HCT116 (cell line): ENCODE results near the gene NCKAP5. TPM values are rescaled to one million over a fixed set of nuclear protein-coding genes. Genes with fewer than 3 reads are reported as not detected.

Experiments used
- ATAC-seq: fragments of 200-7000 bp; cut with Tn5 transposase; 2 replicates; pipeline ENCODE4 v1.9.1; 2020; ENCODE audit warnings: mild to moderate bottlenecking, moderate library complexity
- BruUV-seq: library from RNA; stranded (reverse); fragments of 400-500 nt; replicated peaks from 2 replicates; lab custom pipeline; 2021; lab: Mats Ljungman, UMichigan
- CTCF ChIA-PET: fragments of 300-600 bp; sonication (Branson Sonifier 250); formaldehyde crosslinking; loops from one replicate; lab custom pipeline; 2021; ENCODE audit warnings: antibody characterized with exemption; lab: Charles Lee
- POLR2A ChIA-PET: fragments of 300-600, 350-600 bp; sonication (Branson Sonifier 250); formaldehyde crosslinking; loops from one replicate; lab custom pipeline; 2021; ENCODE audit warnings: antibody characterized with exemption; lab: Charles Lee
- RAD21 ChIA-PET, 2 experiments: fragments of 300-600 bp; sonication (Branson Sonifier 250); formaldehyde crosslinking; loops; one replicate each; lab custom pipeline; 2023; ENCODE audit warnings: low total read pairs in 2 of 2; ENCODE audit not compliant: uncharacterized antibody in 2 of 2, unreplicated experiment in 2 of 2, low non-redundant PET in 1 of 2; lab: Charles Lee
- DNase-seq: peaks from one replicate; pipeline ENCODE4 v3.0.0-alpha.2; 2010; ENCODE audit warnings: low read depth, low spot score
- H2AFZ ChIP-seq: fragments of 200-600 bp; shearing (Covaris generic), sonication (generic); 2 replicates; pipeline ENCODE4 v1.6.1; 2017; ENCODE audit warnings: low read depth, mixed run types, mixed read lengths, antibody characterized with exemption, low read length; ENCODE audit not compliant: poor library complexity, severe bottlenecking
- H3K27ac ChIP-seq: 2 replicates; pipeline ENCODE4 v1.5.1; 2012; ENCODE audit warnings: low read depth, low read length
- H3K27me3 ChIP-seq: fragments of 200-600 bp; sonication (generic); 2 replicates; pipeline ENCODE4 v1.6.1; 2016; ENCODE audit warnings: mixed run types, low read length, mixed read lengths; ENCODE audit not compliant: insufficient read depth
- H3K36me3 ChIP-seq, 2 experiments: fragments of 200-500 bp in 1 of 2; fragments of 200-600 bp in 1 of 2; sonication (Bioruptor generic) in 1 of 2; sonication (generic) in 1 of 2; 2 replicates each; pipeline versions ENCODE4 v1.5.1 to v1.6.1; 2014 to 2016; ENCODE audit warnings: low read length in 2 of 2, inconsistent platforms in 1 of 2, mixed read lengths in 1 of 2, mixed run types in 1 of 2; ENCODE audit not compliant: insufficient read depth in 2 of 2, control insufficient read depth in 1 of 2
- H3K4me1 ChIP-seq, 2 experiments: fragments of 200-600 bp in 1 of 2; sonication (generic) in 1 of 2; 2 replicates each; pipeline versions ENCODE4 v1.5.1 to v1.6.1; 2012 to 2017; ENCODE audit warnings: low read length in 2 of 2, inconsistent platforms in 1 of 2, mild to moderate bottlenecking in 1 of 2, mixed read lengths in 1 of 2, mixed run types in 1 of 2, moderate library complexity in 1 of 2; ENCODE audit not compliant: insufficient read depth in 2 of 2, control insufficient read depth in 1 of 2
- H3K4me2 ChIP-seq: fragments of 200-600 bp; sonication (generic); 2 replicates; pipeline ENCODE4 v1.6.1; 2017; ENCODE audit warnings: mixed run types, low read length, mixed read lengths
- H3K4me3 ChIP-seq, 2 experiments: fragments of 200-600 bp in 1 of 2; sonication (generic) in 1 of 2; replicated peaks in 1 of 2; 2 replicates each; pipeline ENCODE4 v1.5.1; 2011 to 2016; ENCODE audit warnings: low read length in 2 of 2, control low read depth in 1 of 2, low read depth in 1 of 2, mild to moderate bottlenecking in 1 of 2, mixed read lengths in 1 of 2, mixed run types in 1 of 2
- H3K79me2 ChIP-seq: fragments of 200-600 bp; sonication (generic); 2 replicates; pipeline ENCODE4 v1.6.1; 2017; ENCODE audit warnings: mild to moderate bottlenecking, mixed run types, low read length, moderate library complexity, mixed read lengths; ENCODE audit not compliant: insufficient read depth
- H3K9ac ChIP-seq: fragments of 200-600 bp; sonication (generic); 2 replicates; pipeline ENCODE4 v1.6.1; 2016; ENCODE audit warnings: low read length, mixed read lengths
- H3K9me2 ChIP-seq: fragments of 200-600 bp; sonication (generic), shearing (Covaris generic); 2 replicates; pipeline ENCODE4 v1.6.1; 2017; ENCODE audit warnings: mixed run types, mild to moderate bottlenecking, moderate library complexity; ENCODE audit not compliant: insufficient read depth
- H3K9me3 ChIP-seq, 2 experiments: fragments of 200-500 bp in 1 of 2; fragments of 200-600 bp in 1 of 2; sonication (Bioruptor generic) in 1 of 2; sonication (generic) in 1 of 2; 2 replicates each; pipeline ENCODE4 v1.6.1; 2014 to 2017; ENCODE audit warnings: low read length in 2 of 2, mixed read lengths in 2 of 2, inconsistent platforms in 1 of 2, low read depth in 1 of 2, mild to moderate bottlenecking in 1 of 2, mixed run types in 1 of 2, moderate library complexity in 1 of 2; ENCODE audit not compliant: control insufficient read depth in 1 of 2, insufficient read depth in 1 of 2
- H4K20me1 ChIP-seq: fragments of 200-600 bp; sonication (generic), shearing (Covaris generic); 2 replicates; pipeline ENCODE4 v1.6.1; 2017; ENCODE audit warnings: mixed run types, mild to moderate bottlenecking, moderate library complexity; ENCODE audit not compliant: insufficient read depth
- CBX3 ChIP-seq: IDR thresholded peaks from 2 replicates; pipeline ENCODE4 v1.6.1; 2012; ENCODE audit warnings: low read depth
- CEBPB ChIP-seq: IDR thresholded peaks from 2 replicates; pipeline ENCODE4 v1.6.1; 2012; ENCODE audit warnings: low read depth
- EGR1 ChIP-seq: IDR thresholded peaks from 2 replicates; pipeline ENCODE4 v1.6.1; 2012; ENCODE audit warnings: low read depth
- ELF1 ChIP-seq: IDR thresholded peaks from 2 replicates; pipeline ENCODE4 v1.6.1; 2012; ENCODE audit warnings: low read depth, borderline replicate concordance
- EZH2 ChIP-seq: fragments of 200-600 bp; sonication (generic); IDR thresholded peaks from 2 replicates; pipeline ENCODE4 v1.6.1; 2017; ENCODE audit warnings: antibody characterized with exemption, mixed run types
- FOSL1 ChIP-seq: IDR thresholded peaks from 2 replicates; pipeline ENCODE4 v1.6.1; 2012; ENCODE audit warnings: low read depth
- JUND ChIP-seq: IDR thresholded peaks from 2 replicates; pipeline ENCODE4 v1.6.1; 2012
- SIN3A ChIP-seq: IDR thresholded peaks from 2 replicates; pipeline ENCODE4 v1.6.1; 2012; ENCODE audit warnings: low read depth
- SP1 ChIP-seq: IDR thresholded peaks from 2 replicates; pipeline ENCODE4 v1.6.1; 2012; ENCODE audit warnings: low read depth
- SRF ChIP-seq: IDR thresholded peaks from 2 replicates; pipeline ENCODE4 v1.6.1; 2012; ENCODE audit warnings: low read depth
- YY1 ChIP-seq: IDR thresholded peaks from 2 replicates; pipeline ENCODE4 v1.6.1; 2011; ENCODE audit warnings: low read length, low read depth, moderate library complexity, mild to moderate bottlenecking; ENCODE audit not compliant: insufficient replicate concordance; ENCODE audit errors: extremely low read depth
- ZBTB33 ChIP-seq: IDR thresholded peaks from 2 replicates; pipeline ENCODE4 v1.6.1; 2011; ENCODE audit warnings: mild to moderate bottlenecking, low read length, moderate library complexity; ENCODE audit not compliant: insufficient replicate concordance; ENCODE audit errors: extremely low read depth
- ZFX ChIP-seq: fragments of 450-650 bp; IDR thresholded peaks from 2 replicates; pipeline ENCODE4 v1.6.1; 2017
- ZNF274 ChIP-seq: fragments of 200-500 bp; sonication (Bioruptor generic); IDR thresholded peaks from 2 replicates; pipeline ENCODE4 v1.6.1; 2014; ENCODE audit warnings: mild to moderate bottlenecking, low read depth, low read length, inconsistent platforms
- intact Hi-C: fragments of 100-400 bp; cut with micrococcal nuclease; formaldehyde crosslinking; loops from 2 replicates; pipeline ENCODE4 v1.10.0; 2022
- total RNA-seq: library from RNA; stranded (reverse); gene quantifications from one replicate; pipeline ENCODE4 v1.2.1, GENCODE V29; 2021; ENCODE audit not compliant: unreplicated experiment
- TF ChIP-seq, protein P1 (sequence below): IDR thresholded peaks from 2 replicates; pipeline ENCODE4 v1.6.1; 2012; ENCODE audit warnings: low read depth
- TF ChIP-seq, protein P2 (sequence below): IDR thresholded peaks from 2 replicates; pipeline ENCODE4 v1.6.1; 2012

NCKAP5 gene
- total RNA-seq, 1 experiment from 2014 or later: 0.30 TPM

GRCh38 chr2:133416146-133416545, 152.1 kb downstream of the NCKAP5 start:
- no peaks in the 10 kb centered on the region for H3K4me1 ChIP-seq
- H3K4me2 ChIP-seq: no peak overlapping the region
- H3K4me3 ChIP-seq: no peak overlapping the region
- CTCF ChIA-PET: no interaction called here
- no peak for DNase-seq
- H3K9ac ChIP-seq: no peak overlapping the region
- H3K27ac ChIP-seq: no peak overlapping the region
- H3K79me2 ChIP-seq: no peaks in the 10 kb centered on the region
- no peaks in the 10 kb centered on the region for H3K9me2 ChIP-seq
- no peaks in the 10 kb centered on the region for H3K27me3 ChIP-seq
- POLR2A ChIA-PET: no interaction called here
- RAD21 ChIA-PET: no interaction called here
- H4K20me1 ChIP-seq: no peaks in the 10 kb centered on the region
- ATAC-seq: no peak
- no TSS peak for BruUV-seq
- TF ChIP-seq ELF1: no peak
- no peak overlapping the region for H2AFZ ChIP-seq
- H3K9me3 ChIP-seq: no peaks in the 10 kb centered on the region
- intact Hi-C loops: no loop called here
- no peaks in the 10 kb centered on the region for H3K36me3 ChIP-seq

GRCh38 chr2:133415210-133415876, 152.9 kb downstream of the NCKAP5 start:
- H3K36me3 ChIP-seq: no peaks in the 10 kb centered on the region
- no peak overlapping the region for H3K27ac ChIP-seq
- H2AFZ ChIP-seq: no peak overlapping the region
- DNase-seq: no peak
- ChIA-PET CTCF (no interaction called here), RAD21 (no interaction called here), POLR2A (no interaction called here)
- intact Hi-C loops: no loop called here
- H3K4me1 ChIP-seq: no peaks in the 10 kb centered on the region
- no TSS peak for BruUV-seq
- no peak overlapping the region for H3K4me2 ChIP-seq
- no peaks in the 10 kb centered on the region for H4K20me1 ChIP-seq
- no peaks in the 10 kb centered on the region for H3K9me2 ChIP-seq
- no peak overlapping the region for H3K4me3 ChIP-seq
- ATAC-seq: no peak
- no peaks in the 10 kb centered on the region for H3K79me2 ChIP-seq
- no peak overlapping the region for H3K9ac ChIP-seq
- no peaks in the 10 kb centered on the region for H3K27me3 ChIP-seq
- no peaks in the 10 kb centered on the region for H3K9me3 ChIP-seq
- TF ChIP-seq EZH2: no peak
- TF ChIP-seq YY1: no peak
- TF ChIP-seq SP1: no peak
- TF ChIP-seq FOSL1: no peak
- TF ChIP-seq ZBTB33: no peak
- no peak for TF ChIP-seq ZNF274
- no peak for TF ChIP-seq ZFX
- TF ChIP-seq, protein P1, sequence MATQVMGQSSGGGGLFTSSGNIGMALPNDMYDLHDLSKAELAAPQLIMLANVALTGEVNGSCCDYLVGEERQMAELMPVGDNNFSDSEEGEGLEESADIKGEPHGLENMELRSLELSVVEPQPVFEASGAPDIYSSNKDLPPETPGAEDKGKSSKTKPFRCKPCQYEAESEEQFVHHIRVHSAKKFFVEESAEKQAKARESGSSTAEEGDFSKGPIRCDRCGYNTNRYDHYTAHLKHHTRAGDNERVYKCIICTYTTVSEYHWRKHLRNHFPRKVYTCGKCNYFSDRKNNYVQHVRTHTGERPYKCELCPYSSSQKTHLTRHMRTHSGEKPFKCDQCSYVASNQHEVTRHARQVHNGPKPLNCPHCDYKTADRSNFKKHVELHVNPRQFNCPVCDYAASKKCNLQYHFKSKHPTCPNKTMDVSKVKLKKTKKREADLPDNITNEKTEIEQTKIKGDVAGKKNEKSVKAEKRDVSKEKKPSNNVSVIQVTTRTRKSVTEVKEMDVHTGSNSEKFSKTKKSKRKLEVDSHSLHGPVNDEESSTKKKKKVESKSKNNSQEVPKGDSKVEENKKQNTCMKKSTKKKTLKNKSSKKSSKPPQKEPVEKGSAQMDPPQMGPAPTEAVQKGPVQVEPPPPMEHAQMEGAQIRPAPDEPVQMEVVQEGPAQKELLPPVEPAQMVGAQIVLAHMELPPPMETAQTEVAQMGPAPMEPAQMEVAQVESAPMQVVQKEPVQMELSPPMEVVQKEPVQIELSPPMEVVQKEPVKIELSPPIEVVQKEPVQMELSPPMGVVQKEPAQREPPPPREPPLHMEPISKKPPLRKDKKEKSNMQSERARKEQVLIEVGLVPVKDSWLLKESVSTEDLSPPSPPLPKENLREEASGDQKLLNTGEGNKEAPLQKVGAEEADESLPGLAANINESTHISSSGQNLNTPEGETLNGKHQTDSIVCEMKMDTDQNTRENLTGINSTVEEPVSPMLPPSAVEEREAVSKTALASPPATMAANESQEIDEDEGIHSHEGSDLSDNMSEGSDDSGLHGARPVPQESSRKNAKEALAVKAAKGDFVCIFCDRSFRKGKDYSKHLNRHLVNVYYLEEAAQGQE: no peak
- TF ChIP-seq, protein P2, sequence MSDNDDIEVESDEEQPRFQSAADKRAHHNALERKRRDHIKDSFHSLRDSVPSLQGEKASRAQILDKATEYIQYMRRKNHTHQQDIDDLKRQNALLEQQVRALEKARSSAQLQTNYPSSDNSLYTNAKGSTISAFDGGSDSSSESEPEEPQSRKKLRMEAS: no peak
- no peak for TF ChIP-seq SRF
- no peak for TF ChIP-seq SIN3A
- TF ChIP-seq CBX3: no peak
- no peak for TF ChIP-seq CEBPB
- no peak for TF ChIP-seq JUND
- no peak for TF ChIP-seq ELF1
- no peak for TF ChIP-seq EGR1
